ENCODE measurements around the gene RND2. TPM values are rescaled to one million over a fixed set of nuclear protein-coding genes. Genes with fewer than 3 reads are reported as not detected.

The RND2 gene
- total and polyA plus RNA-seq, 2 of the 13 experiments (the other 11 are each of a cell fraction or from before 2014, with no cell fraction given) = 0.05 to 0.11 TPM

- Histone ChIP-seq H3K9me3 (ENCODE audit: low read length) (no peaks in the 10 kb centered on the region), H3K4me1 (ENCODE audit: insufficient read depth, low read length) (peaks cover 57% of the 10 kb centered on the region), H3K4me2 (ENCODE audit: low read depth, low read length) (no peak overlapping the region), H3K36me3 (replicated peaks in 1 of 2; ENCODE audit: control insufficient read depth in 1 of 2, insufficient read depth in 2 of 2, low read length in 2 of 2) (no peaks in the 10 kb centered on the region), H2AFZ (ENCODE audit: low read length) (no peak overlapping the region), H3K4me3 (replicated peaks in 1 of 3; ENCODE audit: insufficient read depth in 1 of 3, low read depth in 2 of 3, low read length in 3 of 3) (no peak overlapping the region), H3K27ac (ENCODE audit: extremely low read length, insufficient read depth, low read length) (no peak overlapping the region), H3K79me2 (ENCODE audit: insufficient read depth, low read length) (peaks cover 8% of the 10 kb centered on the region), H4K20me1 (ENCODE audit: insufficient read depth, low read length) (no peaks in the 10 kb centered on the region), H3K9ac (ENCODE audit: insufficient read depth, low read depth, low read length) (no peak overlapping the region), H3K27me3 (ENCODE audit: control insufficient read depth in 1 of 2, insufficient read depth in 2 of 2, low read length in 2 of 2) (no peaks in the 10 kb centered on the region; a peak in 1 of 5 replicates)
- in situ Hi-C loops (cut with HindIII; ENCODE audit: extremely low pct_ligation_motif_present, low pct_unique_long_range_greater_than_20kb) (no loop called here), intact Hi-C loops (cut with micrococcal nuclease; ENCODE audit: unreplicated experiment) (loop anchor here (2.0 kb wide), 2 partner anchors 93 to 145 kb away; partner anchors contain the start of gene NBR1)
- ChIA-PET CTCF (ENCODE audit: low intra/inter-chr PET ratio, low total read pairs) (no interaction called here), POLR2A (interaction anchor here (1.4 to 3.6 kb wide), 5 partner anchors 14 to 186 kb away, joined by 3 to 16 read pairs (median 5); partner anchors contain the start of genes RPL27 and TMEM106A)
- WGBS (ENCODE audit: low lambda C conversion rate) = 70% methylated on average over 13 of the region's 16 CpGs
- no peak for ATAC-seq
- no peak for DNase-seq (ENCODE audit: low spot score)
- BruUV-seq (replicated peaks) = no TSS peak
- FAIRE-seq = no peak
- TF ChIP-seq DNMT3B (CRISPR knock-in tag; conservative IDR thresholded peaks at IDR 0.05) (no peak), ZBTB14 (CRISPR knock-in tag; IDR thresholded peaks at IDR 0.05) (no peak), RFXAP (CRISPR knock-in tag; IDR thresholded peaks at IDR 0.05; ENCODE audit: borderline replicate concordance) (no peak), DPF2 (CRISPR knock-in tag; IDR thresholded peaks at IDR 0.05; ENCODE audit: borderline replicate concordance, low read depth) (no peak), ZFP90 (CRISPR knock-in tag; IDR thresholded peaks at IDR 0.05; ENCODE audit: borderline replicate concordance) (no peak), ZNF407 (CRISPR knock-in tag; IDR thresholded peaks at IDR 0.05; ENCODE audit: not compliant biosample characterization) (no peak), ARID3A (IDR thresholded peaks at IDR 0.05; ENCODE audit: low read depth, low read length) (no peak), ZNF713 (CRISPR knock-in tag; IDR thresholded peaks at IDR 0.05) (no peak), POLR2AphosphoS2 (IDR thresholded peaks at IDR 0.05; ENCODE audit: low read depth, low read length) (no peak)
Measured at GRCh38 chr17:43025766-43026537, 921 bp downstream of the RND2 start.

Data from HepG2 (cell line).